ENCODE results near the gene GPX6.

DNA sequence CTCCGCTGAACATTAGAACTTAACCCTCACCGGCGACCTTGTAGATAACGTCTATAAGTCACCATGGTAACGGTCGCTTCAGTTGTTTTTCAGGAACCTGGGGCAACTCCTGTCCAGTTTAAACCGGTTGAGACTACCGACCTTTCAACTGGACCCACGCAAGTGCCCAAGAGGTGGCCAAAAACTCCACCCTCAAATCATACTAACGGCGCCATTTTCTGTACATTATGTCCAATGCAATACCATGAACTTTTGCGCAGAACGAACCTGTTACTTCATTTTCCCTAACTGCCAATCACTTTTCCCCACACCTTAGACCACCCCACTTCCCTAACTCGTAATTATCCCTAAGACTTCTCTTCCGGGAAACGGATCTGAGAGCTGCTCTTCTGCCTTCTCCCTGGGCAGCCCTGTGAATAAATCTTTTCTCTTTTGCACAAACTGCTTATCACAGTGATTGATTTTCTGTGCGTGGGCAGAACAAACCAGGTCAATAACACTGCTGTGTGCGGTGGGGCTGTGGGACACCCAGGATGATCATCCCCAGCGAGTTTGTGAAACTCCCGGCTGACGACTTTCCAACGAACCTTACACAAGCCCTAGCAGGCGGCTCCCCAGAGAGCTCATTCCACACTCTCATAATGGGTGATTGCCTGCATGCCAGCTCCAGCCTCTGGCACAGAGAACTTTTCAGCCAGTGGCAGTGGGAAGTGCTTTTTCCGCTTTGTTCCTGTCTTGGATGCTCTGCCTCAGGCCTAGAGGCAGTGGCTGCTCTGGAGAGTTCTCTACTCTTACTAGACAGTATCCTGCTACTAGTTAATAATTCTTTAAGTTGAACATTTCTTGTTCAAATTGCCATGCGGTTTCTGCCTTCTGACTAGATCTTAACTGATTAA is 38.6 kb upstream of the GPX6 start:
- TF ChIP-seq SIN3A (IDR thresholded peaks at IDR 0.05; ENCODE audit: borderline replicate concordance, insufficient read depth, low read length), result no peak
- TF ChIP-seq, protein P1, sequence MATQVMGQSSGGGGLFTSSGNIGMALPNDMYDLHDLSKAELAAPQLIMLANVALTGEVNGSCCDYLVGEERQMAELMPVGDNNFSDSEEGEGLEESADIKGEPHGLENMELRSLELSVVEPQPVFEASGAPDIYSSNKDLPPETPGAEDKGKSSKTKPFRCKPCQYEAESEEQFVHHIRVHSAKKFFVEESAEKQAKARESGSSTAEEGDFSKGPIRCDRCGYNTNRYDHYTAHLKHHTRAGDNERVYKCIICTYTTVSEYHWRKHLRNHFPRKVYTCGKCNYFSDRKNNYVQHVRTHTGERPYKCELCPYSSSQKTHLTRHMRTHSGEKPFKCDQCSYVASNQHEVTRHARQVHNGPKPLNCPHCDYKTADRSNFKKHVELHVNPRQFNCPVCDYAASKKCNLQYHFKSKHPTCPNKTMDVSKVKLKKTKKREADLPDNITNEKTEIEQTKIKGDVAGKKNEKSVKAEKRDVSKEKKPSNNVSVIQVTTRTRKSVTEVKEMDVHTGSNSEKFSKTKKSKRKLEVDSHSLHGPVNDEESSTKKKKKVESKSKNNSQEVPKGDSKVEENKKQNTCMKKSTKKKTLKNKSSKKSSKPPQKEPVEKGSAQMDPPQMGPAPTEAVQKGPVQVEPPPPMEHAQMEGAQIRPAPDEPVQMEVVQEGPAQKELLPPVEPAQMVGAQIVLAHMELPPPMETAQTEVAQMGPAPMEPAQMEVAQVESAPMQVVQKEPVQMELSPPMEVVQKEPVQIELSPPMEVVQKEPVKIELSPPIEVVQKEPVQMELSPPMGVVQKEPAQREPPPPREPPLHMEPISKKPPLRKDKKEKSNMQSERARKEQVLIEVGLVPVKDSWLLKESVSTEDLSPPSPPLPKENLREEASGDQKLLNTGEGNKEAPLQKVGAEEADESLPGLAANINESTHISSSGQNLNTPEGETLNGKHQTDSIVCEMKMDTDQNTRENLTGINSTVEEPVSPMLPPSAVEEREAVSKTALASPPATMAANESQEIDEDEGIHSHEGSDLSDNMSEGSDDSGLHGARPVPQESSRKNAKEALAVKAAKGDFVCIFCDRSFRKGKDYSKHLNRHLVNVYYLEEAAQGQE (IDR thresholded peaks at IDR 0.05; ENCODE audit: insufficient read depth in 1 of 2, low read depth in 2 of 2, low read length in 2 of 2), result no peak
